Forelimb muscle (tissue), 1 donor: ENCODE data around the gene LRRTM3. TPM values are rescaled to one million over a fixed set of nuclear protein-coding genes. Genes with fewer than 3 reads are reported as not detected.

Experiments
- DNase-seq: peaks from one replicate; pipeline ENCODE4 v3.0.0-alpha.2; 2013; ENCODE audit warnings: low read depth
- polyA plus RNA-seq: library from polyadenylated mRNA; unstranded; fragments of 120-200 nt; gene quantifications from one replicate; pipeline ENCODE4 v1.2.1, GENCODE V29; 2013; ENCODE audit not compliant: insufficient read length

The LRRTM3 gene
- polyA plus RNA-seq, 1 donor, result 2.2 TPM

DNA sequence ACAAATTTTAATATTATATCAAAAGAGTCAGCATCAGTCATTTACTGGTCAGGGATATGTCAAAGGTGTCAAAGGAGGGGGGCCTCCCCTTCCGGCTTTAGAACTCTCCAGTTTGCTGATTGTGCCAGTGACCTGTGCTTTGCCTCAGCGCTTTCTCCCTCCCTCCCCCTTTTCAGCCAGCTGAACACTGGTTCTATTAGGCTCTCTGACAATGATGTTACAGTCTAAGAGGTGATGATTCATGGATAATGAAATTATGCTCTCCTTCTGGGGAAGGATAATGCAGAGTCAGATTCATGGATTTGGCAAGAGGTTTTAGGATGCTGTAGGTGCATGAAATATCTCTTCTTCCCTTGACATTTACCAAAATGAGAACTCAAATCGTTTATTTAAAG lies 6.1 kb downstream of the LRRTM3 start:
- no peak for DNase-seq

DNA sequence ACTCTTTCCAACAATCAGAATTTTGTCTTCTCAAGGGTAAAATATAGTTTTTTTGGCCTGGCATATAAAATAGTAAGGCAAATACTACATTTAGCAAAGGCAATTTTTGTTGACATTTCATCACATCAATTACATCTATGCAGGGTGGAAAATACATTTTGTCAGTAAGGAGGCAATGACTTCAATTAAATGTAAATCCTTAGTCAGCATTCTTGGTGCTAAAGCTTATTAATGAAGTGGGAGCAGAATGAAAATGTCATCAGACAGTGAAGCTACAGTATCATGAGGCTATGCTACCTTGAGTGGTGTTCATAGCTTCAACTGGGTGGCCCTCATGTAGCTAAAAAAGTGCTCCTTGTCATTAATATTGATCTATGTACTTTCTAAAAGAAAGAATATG lies 8.9 kb downstream of the LRRTM3 start:
- DNase-seq, result no peak

DNA sequence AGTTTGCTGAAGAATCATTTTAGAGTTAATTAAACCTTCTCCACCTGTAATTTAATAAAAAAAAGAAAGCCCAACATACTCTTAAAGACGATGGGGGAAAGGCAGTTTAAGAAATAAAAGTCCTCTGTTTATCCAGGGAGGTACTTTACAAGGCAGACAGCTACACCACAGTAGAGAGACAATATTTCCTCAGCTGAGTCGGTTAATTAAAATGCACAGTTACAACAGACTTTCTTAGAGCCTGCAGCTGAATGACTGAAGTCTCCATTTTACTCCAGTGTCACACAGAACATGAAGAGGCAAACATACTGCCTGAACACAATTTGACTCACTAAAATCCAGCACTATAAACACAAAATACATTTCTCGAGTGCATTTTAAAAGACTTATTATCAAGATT lies 15.1 kb downstream of the LRRTM3 start:
- no peak for DNase-seq

DNA sequence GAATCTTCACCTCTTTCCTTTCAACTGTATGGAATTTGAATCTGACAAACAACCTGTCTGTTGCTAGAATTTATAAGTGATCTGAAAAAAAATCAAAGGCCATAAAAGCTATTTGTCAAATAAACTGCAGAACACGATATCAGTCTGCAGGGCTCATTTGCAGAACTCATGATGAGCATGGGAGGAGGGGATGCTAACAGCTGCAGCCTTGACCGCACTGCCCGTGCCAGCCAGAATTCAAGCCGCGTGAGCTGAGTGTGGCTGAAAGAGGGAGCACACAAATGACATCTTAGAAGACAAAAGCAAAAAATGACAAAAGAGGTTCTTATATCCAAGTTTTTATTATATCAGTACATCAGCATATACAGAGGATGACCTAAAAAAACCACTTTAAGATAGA lies 15.7 kb downstream of the LRRTM3 start:
- no peak for DNase-seq

DNA sequence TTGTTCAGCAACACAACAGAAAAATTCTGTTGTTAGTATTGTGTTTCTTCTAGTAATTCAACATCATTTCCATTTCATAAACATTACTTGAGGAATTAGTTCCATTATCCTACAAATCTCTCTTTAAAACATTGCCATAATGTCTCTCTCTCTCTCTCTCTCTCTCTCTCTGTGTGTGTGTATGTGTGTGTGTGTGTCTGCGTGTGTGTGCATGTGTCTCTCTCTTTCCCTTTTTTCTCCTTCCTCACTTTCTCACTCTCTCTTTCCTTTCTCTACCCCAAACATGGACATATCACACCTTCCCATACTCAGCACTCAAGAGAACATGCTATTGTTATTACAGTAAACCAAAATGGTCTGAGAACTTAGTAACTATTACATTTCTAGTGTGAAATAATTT lies 16.6 kb downstream of the LRRTM3 start:
- no peak for DNase-seq

DNA sequence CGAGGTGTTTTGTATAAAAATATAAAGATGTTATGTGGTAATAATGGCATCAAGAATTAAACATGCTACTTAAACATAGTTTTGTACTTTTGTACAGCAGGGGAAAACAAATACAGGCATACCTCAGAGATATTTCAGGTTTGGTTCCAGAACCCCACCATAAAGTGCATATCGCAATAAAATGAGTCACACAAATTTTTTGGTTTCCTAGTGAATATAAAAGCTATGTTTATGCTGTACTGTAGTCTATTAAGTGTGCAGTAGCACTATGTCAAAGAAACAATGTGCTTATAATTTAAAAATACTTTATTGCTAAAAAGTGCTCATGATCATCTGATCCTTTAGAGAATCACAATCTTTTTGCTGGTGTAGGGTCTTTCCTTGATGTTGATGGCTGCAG lies 17.8 kb downstream of the LRRTM3 start:
- no peak for DNase-seq

DNA sequence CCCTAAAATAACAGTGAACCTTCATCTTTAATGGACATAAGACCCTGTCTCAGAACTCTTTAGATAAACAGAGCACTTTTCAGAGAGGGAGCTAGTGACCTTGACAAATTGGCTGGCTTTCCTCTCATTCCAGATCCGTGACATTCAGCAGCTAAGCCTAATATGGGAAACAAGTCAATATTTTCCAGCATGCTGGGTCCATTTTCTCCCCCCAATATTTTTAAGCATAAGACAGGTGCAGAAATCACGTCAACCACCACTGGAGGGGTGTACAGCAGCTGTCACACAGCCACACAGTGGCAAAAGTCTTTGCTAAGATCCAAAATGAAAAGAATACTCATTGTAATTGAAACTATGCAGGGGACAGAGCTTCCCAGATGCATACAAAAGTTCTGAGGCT lies 26.1 kb downstream of the LRRTM3 start:
- no peak for DNase-seq

DNA sequence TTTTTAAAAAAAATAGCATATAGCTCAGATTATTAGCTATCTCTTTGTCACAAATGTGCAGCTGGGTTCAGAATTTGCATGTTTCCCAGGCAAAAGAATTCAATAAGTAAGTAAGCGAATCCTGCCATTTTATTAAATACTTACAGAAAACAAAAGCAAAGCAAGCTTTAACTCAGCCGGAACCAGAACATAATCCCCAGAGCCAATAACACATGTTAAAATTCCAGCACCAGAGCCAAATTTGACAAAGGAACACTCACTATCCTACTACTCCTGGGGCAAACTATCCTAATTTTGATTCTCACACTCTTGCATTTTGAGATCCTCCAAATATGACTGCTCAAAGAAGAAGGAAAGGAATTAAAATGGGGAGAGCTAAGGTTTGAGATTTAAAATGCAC lies 32.6 kb downstream of the LRRTM3 start:
- DNase-seq, result peak; percentile 50

DNA sequence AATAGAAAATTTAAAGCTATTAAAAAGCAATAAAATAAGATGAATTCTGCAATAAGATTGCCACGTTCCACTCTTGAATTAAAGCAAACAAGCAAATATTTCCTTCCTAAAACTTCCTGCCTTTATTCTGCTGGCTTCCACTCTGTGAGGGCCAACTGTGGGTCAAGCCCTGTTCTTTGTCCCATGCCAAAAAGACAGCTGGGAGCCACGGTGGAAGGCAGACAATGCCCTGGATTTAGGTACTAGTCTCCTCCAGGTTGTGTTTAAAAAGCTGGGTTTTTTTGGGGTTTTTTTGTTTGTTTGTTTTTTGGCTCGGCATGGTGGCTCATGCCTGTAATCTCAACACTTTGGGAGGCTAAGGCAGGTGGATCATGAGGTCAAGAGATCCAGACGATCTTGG lies 39.1 kb downstream of the LRRTM3 start:
- DNase-seq, result no peak

DNA sequence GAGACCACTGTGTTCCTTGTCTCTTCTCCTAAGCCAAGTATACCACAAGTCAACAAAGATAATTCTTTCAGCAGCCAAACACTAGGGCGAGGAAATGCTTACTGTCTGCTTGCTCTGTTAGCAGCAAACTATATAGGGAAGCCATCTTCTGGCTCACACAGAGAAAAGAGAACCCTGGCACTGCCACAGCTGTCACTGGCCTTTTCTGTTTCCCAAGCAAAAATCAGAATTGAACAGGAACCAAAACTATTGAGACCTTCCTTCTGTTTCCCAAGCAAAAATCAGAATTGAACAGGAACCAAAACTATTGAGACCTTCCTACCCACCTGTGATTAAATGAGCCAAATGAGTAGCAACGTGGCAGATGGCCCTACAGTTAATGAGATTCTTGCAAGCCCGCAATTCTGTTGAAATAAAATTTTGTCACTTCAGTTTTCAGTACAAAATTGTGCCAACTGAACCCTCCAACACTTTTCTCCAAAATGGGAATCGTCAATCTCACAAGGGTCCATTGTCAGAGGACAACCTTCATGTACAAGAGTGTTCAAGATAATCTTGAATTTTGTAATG lies 54.5 kb downstream of the LRRTM3 start:
- DNase-seq, result no peak

DNA sequence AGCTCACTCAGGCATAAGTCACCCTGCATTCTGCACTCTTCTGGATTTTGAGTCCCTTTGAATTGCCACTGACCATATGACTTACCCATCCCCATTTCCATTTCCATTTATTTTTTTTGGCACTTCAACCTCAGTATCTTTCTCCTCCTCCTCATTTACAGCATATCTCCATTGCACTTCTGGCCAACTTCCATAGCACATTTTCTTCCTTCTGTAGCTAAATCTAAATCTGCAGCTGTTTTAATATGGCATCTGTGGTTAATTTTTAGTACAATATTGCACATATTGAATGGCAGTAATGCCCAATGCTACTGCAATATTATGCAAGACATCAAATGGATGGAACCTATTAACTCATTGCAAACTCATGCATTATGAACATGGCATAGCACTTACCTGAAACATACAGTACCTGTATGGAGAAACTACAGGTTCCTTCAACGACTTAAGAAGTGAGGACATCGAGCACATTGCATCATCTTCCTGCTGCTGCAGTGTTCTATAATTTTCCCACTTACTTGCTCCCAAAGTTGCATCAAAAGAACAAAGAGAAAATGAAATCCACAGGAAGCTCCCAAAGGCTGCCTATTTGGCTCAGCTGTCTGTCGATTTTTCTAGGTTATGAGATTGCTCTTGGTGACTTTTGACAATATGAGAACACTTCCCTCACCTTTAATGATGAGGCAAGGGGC lies 55.7 kb downstream of the LRRTM3 start:
- DNase-seq, result no peak

DNA sequence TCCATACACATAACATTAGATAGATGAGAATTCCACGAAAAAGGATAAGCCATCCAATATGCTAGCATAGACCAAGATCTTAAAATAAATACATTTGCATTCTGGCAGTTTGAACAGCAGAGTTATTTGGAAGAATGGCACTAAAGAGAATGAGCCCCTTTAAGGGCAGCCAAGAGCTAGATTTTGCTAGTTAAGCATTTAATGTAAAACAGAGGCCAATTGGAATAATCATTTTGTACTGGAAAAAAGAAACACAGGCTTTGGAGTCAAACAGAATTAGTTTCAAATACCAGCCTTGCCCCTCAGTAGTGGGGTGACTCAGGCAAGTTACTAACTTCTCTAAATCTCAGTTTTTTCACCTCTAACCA lies 56.2 kb downstream of the LRRTM3 start:
- DNase-seq, result no peak

DNA sequence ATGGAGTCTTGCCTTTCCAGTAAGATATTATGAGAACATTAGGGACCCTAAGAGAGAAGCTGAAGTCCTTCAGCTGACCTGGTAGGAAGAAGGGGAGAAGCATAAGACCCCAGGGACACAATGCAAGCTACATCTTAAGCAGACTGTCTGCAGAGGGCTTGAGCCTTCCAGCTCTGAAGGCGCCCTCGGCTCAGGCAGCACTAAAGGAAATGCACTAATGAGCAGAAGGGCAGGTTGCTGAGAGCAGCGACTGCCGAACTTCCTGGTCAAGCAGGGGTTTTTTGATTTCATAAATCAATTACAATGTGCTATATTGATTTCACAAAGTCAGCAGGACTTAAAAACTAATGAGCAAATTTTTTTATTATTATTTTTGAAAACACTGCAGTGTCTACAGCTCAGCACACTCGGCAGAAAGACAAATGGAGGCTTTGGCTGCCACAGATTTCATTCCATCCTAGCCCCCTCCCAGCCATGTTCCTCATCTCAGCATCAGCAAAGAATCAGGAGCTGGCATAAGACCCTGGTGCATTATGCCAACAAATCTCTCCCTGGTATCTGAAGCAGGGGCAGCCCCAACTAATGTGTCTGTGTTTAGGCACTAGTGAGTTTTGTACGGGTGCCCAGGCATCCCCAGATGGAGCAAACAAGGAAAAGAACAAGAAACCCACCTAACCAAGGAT lies 57.1 kb downstream of the LRRTM3 start:
- no peak for DNase-seq

DNA sequence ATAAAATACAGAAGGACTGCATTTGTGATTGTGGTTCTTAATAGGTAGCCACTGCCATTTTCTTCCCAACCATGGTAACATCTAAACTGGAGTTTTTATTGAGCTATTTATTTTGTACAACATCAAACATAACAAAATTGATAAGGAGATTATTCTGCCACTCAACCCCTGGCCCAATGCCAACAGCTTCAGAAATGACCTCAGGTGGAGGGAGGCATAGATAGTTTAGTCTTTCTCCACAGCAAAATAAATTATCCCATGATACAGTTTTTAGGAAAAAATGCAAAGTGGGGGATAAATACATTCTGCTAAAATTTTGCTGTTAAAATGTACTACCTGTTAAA lies 57.6 kb downstream of the LRRTM3 start:
- DNase-seq, result no peak

DNA sequence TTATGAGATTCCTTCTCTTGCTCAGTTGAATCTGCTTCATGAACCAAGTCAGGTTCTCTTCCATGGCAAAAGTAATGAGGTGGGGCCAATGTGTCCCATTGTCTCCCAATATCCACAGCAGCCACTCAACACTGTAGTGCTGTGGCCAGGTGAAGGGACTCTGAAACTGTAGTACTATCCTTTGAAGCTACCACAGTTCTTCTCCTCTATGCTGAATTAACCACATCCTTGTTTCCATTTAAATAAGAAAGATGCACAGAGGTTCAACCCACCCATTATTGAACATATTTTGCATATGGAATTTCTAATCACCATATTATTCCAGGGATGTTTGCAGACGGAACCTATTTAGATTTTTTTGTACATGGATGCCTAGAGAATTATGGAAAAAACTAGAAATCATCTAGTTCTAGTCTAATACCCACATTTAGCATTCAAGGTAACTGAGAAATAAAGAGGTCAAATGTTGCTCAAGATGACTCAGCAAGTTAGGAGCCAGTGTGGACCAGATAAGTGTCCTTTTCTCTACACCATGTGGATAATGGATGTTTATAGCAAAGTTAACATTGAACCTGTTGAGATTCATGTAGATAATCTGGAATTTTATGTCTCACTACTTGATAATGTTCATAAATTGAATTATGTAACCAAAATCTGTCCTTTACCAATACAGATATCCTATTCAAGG lies 64.5 kb downstream of the LRRTM3 start:
- no peak for DNase-seq

DNA sequence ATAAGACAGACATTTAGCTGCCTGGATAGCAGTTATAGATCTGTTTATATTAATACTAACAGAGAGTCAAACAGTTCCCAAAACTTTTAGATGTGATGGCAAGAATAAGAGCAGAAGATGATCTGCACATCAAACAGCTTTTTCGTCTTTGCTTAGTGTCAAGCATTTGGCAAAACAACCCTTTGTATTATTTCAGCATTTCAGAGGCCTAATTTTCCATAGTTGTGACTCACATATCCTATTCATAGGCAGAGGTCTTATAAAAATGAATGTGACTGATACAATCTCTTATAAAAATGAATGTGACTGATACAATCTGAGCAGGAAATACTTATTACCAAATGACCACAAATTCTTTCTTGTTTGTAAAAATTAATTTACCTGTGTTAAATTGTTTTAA lies 71.2 kb downstream of the LRRTM3 start:
- no peak for DNase-seq

DNA sequence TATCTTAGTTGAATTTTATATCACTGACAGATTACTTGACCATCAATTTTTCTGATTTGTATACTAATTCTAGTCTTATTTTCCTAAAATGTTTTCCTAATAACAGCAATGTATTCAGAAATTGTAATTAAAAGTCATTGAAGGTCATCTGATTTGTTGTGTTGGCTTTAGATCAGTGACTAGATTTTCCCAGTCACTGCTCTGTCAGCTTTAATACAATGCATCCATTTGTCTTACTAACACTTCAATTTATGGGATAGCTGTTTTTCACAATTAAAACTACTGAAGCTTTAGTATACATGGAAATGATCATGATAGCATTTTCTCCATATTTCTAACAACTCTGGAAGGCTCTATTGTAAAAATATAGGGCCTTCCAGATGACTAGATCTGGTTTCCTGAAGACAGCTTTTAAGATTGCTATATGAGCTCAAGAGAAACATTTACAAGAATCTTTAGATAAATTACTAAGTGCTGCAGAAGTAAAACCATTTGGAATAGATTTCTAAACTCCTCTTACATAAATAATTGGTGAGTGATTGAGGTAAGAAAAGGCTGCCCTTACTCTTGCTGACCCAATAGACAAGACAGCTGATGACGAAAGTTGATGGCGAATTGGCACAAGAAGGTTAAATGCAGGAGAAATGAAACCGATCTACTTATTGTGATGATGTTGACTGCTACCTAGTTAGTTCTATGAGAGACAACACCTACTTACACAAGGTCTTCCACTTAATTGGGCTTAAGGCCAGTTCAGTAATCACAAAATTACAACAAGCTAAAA lies 74.1 kb downstream of the LRRTM3 start:
- DNase-seq, result no peak

DNA sequence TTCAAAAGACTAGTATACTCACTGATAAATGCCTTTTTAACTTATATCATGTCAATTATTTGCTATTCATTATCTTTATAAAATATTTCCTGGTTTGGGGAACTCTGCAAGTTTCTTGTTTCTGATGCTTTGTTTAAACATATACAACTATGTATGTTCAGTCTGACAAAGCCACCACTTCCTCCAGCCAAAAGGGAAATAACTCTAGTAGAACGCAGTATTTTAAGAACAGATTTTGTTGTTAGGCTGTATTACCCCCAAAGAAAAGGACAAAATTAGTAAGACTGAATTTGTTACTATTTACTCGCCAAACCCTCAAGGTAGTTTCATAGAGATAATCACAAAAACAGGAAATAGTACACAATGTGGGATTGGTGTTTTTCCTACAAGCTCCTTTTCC lies 78.9 kb downstream of the LRRTM3 start:
- DNase-seq, result no peak

DNA sequence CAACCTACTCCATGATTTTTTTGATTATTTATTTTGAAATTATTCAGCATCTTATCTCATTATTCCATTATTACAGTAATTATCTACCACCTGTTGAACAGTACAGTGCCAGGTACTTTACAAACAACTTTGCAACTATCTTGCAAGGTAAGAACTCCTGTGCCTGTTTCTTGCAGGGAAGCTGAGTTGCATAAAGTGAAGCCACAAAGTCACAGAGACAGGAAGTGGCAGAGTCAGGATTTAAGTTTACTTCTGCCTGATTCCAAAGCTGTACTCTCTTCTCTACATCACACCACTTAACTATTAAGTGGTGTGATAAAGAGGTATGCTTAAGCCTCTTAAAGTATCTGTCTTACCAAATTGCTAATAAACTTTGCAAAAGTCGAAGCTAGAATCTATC lies 80.1 kb downstream of the LRRTM3 start:
- no peak for DNase-seq

DNA sequence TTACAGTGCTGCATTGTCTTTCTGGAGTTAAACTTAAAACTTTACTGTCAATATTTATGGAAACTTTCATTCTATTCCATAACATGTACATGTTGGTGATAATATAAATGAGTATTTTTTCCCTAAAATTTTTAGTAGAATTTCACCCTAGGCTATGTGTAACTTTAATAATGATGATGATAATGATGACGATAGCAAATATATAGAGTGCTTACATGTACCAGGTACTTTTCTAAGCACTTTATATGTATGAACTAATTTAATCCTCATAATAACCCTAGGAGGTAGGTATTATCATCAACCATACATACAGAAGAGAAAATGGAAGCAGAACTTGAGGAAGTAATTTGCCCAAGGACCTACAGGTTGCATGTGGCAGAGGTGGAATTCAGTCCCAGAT lies 85.6 kb downstream of the LRRTM3 start:
- DNase-seq, result no peak

DNA sequence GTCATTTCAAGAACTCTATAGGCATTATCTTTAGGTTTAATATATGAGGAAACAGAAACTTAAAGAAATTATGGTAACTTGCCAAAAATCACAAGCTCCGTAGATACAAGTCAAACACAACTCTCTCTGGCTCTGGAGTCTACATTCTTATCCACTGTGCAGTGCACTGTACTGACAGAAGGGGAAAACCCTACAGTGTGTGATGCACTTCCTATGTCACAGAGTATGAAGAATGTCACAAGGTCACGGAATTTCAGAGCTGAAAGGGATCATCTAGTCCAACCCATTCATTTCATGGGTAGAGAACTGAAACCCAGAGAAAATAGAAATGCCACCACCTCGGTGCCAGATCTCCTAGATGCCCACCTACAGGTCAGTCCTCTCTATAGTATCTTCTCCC lies 86.1 kb downstream of the LRRTM3 start:
- DNase-seq, result no peak

DNA sequence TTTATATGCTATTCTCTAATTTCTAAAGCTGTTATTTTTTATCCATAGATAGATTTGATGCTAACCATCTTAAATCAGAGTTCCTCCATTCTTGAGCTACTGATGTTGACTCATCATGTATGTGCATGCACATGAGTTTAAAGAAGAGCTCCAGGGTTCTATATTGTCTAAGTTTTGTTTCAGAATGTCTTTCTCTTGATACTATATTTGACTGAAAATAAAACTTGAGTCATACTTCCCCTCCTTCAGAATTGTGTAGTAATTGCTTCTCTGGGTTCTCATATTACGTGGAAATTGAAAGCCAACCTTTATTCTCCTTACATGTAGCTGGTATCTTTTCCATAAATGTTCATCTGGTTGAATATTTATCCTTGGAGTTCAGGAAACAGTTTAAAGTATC lies 89.4 kb downstream of the LRRTM3 start:
- no peak for DNase-seq
